MCF 10A (cell line): ENCODE data around the gene PIK3CD. TPM values are rescaled to one million over a fixed set of nuclear protein-coding genes. Genes with fewer than 3 reads are reported as not detected.

Experiments
- BruUV-seq: library from RNA; stranded (reverse); fragments of 400-500 nt; replicated peaks from 2 replicates; lab custom pipeline; 2021; lab: Mats Ljungman, UMichigan
- CTCF ChIA-PET: fragments of 300-600 bp; sonication (Branson Sonifier 250); formaldehyde crosslinking; extraction: SDS; loops from one replicate; lab custom pipeline; 2021; ENCODE audit warnings: antibody characterized with exemption, inconsistent platforms; lab: Yijun Ruan, JAX
- POLR2A ChIA-PET: fragments of 300-600, 350-650 bp; sonication (Branson Sonifier 250); formaldehyde crosslinking; extraction: SDS; loops from one replicate; lab custom pipeline; 2020; ENCODE audit warnings: antibody characterized with exemption, inconsistent platforms; lab: Yijun Ruan, JAX
- DNase-seq: peaks from one replicate; pipeline ENCODE4 v3.0.0-alpha.2; 2018; ENCODE audit not compliant: unreplicated experiment
- H3K27ac Mint-ChIP-seq: one replicate; pipeline ENCODE4 v1.8.0; 2022; ENCODE audit warnings: mild to moderate bottlenecking, low read depth, mixed read lengths; ENCODE audit not compliant: unreplicated experiment
- H3K27me3 Mint-ChIP-seq: one replicate; pipeline ENCODE4 v1.8.0; 2022; ENCODE audit warnings: mixed read lengths; ENCODE audit not compliant: insufficient read depth, unreplicated experiment
- H3K36me3 Mint-ChIP-seq: one replicate; pipeline ENCODE4 v1.8.0; 2022; ENCODE audit warnings: mild to moderate bottlenecking, moderate library complexity, mixed read lengths; ENCODE audit not compliant: insufficient read depth, unreplicated experiment
- H3K4me1 Mint-ChIP-seq: one replicate; pipeline ENCODE4 v1.8.0; 2022; ENCODE audit warnings: mixed read lengths; ENCODE audit not compliant: insufficient read depth, unreplicated experiment
- H3K4me3 Mint-ChIP-seq: one replicate; pipeline ENCODE4 v1.8.0; 2022; ENCODE audit warnings: mild to moderate bottlenecking, moderate library complexity, mixed read lengths; ENCODE audit not compliant: unreplicated experiment
- H3K9me3 Mint-ChIP-seq: one replicate; pipeline ENCODE4 v1.8.0; 2022; ENCODE audit warnings: mixed read lengths; ENCODE audit not compliant: unreplicated experiment
- intact Hi-C: fragments of 100-400 bp; cut with micrococcal nuclease; formaldehyde crosslinking; loops from 2 replicates; pipeline ENCODE4 v1.14.1; 2022
- total RNA-seq: library from RNA; stranded (reverse); gene quantifications from 2 replicates; pipeline ENCODE4 v1.2.3, GENCODE V29; 2022
- TF ChIP-seq, protein P1 (sequence below): fragments of 200-600 bp; IDR thresholded peaks from one replicate; pipeline ENCODE4 v1.8.0; 2022; ENCODE audit warnings: antibody characterized with exemption, mild to moderate bottlenecking; ENCODE audit not compliant: unreplicated experiment

PIK3CD gene
- total RNA-seq, 1 experiment from 2014 or later = 7.0 TPM

DNA sequence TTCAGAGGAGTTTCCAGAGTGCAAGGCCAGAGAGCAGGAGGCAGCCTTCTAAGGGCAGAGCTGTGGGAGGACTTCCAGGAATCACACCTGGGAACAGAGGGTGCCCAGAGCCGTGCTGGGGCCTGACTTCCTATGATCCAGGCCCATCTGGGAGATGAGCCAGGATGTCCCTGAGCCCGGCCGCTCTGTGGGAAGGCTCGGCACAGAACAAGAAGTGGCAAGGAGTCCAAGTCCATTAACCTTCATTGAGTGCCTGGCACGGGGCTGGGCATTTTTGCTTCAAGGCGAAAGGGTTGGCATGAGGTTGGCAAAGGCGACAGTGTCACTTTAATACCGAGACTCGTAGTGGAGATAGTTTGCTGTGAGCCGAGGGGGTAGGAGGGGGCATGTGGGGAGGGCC is 44.6 kb upstream of the PIK3CD start:
- CTCF ChIA-PET = interaction anchor here (1.0 kb wide), 1 partner anchor 10 kb away, joined by 3 read pairs; no protein-coding TSS in a partner anchor

DNA sequence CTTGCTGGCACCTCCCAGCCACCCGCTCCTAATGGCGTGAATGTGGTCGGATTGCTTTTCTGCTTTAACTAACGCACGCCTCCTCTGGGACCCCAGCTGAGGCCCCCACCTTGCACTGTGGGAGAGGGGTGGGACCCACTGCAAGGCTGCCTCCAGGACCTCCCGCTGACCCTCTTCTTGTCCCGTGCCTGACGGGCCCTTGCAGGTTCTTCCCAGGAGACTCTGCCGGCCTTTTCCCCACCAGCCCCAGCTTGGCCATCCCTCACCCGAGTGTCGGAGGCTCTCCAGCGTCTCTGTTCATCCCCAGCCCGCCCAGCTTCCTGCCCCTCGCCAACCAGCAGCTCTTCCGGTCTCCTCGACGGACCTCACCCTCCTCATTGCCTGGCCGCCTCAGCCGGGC is 44.2 kb upstream of the PIK3CD start:
- BruUV-seq = no TSS peak
- DNase-seq = no peak
- H3K4me1 Mint-ChIP-seq = no peaks in the 10 kb centered on the region
- H3K9me3 Mint-ChIP-seq = no peaks in the 10 kb centered on the region
- POLR2A ChIA-PET = no interaction called here
- CTCF ChIA-PET = interaction anchor here (0.8 to 1.0 kb wide), 2 partner anchors 9 to 11 kb away, joined by 3 to 4 read pairs; no protein-coding TSS in a partner anchor
- no peaks in the 10 kb centered on the region for H3K27me3 Mint-ChIP-seq
- no peak overlapping the region for H3K4me3 Mint-ChIP-seq
- intact Hi-C loops = no loop called here
- H3K27ac Mint-ChIP-seq = no peak overlapping the region
- TF ChIP-seq, protein P1, sequence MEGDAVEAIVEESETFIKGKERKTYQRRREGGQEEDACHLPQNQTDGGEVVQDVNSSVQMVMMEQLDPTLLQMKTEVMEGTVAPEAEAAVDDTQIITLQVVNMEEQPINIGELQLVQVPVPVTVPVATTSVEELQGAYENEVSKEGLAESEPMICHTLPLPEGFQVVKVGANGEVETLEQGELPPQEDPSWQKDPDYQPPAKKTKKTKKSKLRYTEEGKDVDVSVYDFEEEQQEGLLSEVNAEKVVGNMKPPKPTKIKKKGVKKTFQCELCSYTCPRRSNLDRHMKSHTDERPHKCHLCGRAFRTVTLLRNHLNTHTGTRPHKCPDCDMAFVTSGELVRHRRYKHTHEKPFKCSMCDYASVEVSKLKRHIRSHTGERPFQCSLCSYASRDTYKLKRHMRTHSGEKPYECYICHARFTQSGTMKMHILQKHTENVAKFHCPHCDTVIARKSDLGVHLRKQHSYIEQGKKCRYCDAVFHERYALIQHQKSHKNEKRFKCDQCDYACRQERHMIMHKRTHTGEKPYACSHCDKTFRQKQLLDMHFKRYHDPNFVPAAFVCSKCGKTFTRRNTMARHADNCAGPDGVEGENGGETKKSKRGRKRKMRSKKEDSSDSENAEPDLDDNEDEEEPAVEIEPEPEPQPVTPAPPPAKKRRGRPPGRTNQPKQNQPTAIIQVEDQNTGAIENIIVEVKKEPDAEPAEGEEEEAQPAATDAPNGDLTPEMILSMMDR = no peak
- peaks cover 15% of the 10 kb centered on the region for H3K36me3 Mint-ChIP-seq

More for the DNA sequence above, 44.6 kb upstream of the PIK3CD start:
- POLR2A ChIA-PET = no interaction called here
- TF ChIP-seq, protein P1 = no peak
- Mint-ChIP-seq H3K36me3 (peaks cover 15% of the 10 kb centered on the region), H3K27ac (no peak overlapping the region), H3K4me3 (no peak overlapping the region), H3K4me1 (no peaks in the 10 kb centered on the region), H3K9me3 (no peaks in the 10 kb centered on the region), H3K27me3 (no peaks in the 10 kb centered on the region)
- DNase-seq = no peak
- no TSS peak for BruUV-seq
- intact Hi-C loops = no loop called here

DNA sequence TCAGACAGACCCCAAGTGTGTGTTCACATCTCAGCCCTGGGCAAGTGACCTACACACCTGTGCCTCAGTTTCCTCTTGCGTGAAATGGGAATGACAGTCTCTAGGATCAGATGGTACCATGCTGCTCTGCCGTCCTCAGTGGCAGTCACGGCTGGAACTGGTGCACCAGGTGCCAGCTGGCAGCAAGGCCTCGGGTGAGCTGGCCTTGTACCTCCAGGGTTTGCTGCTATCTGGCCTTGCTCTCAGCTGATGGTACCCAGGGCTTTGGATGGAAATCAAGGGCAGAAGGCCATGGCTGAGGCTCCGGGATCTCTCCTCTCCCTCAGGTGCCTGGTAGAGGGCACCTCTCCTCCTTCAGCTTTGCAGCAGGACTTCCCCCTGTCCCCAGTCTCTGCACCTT is 41.5 kb upstream of the PIK3CD start:
- Mint-ChIP-seq H3K9me3 (no peaks in the 10 kb centered on the region), H3K27me3 (no peaks in the 10 kb centered on the region), H3K4me3 (no peak overlapping the region), H3K27ac (no peak overlapping the region), H3K36me3 (peaks cover 11% of the 10 kb centered on the region), H3K4me1 (no peaks in the 10 kb centered on the region)
- ChIA-PET POLR2A (no interaction called here), CTCF (interaction anchor here (0.6 kb wide), 1 partner anchor 18 kb away, joined by 4 read pairs; no protein-coding TSS in a partner anchor)
- BruUV-seq = no TSS peak
- no peak for DNase-seq
- TF ChIP-seq, protein P1 = no peak
- intact Hi-C loops = no loop called here

DNA sequence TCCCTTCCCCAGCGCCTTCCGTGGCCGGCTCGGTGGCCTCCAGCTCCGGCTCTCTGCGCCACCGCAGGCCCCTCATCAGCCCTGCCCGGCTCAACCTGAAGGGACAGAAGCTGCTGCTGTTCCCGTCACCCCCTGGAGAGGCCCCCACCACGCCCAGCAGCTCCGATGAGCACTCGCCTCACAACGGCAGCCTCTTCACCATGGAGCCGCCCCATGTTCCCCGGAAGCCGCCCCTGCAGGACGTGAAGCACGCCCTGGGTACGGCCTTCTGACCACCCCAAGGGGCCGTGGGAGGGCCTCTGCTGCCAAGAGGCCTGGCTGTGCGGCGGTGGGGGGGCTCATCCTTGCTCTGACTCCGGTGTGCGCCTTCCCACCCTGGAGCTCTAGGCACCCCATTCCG is 41.0 kb upstream of the PIK3CD start:
- TF ChIP-seq, protein P1 = no peak
- no TSS peak for BruUV-seq
- Mint-ChIP-seq H3K27me3 (no peaks in the 10 kb centered on the region), H3K27ac (no peak overlapping the region), H3K4me3 (no peak overlapping the region), H3K9me3 (no peaks in the 10 kb centered on the region), H3K4me1 (no peaks in the 10 kb centered on the region), H3K36me3 (peaks cover 11% of the 10 kb centered on the region)
- intact Hi-C loops = no loop called here
- no peak for DNase-seq
- ChIA-PET POLR2A (no interaction called here), CTCF (interaction anchor here (0.6 kb wide), 1 partner anchor 315 kb away, joined by 5 read pairs; no protein-coding TSS in a partner anchor)
